GM12872 (cell line): ENCODE results near the gene MTHFSD.

Experiments
- TF ChIP-seq, protein P1 (sequence below): IDR thresholded peaks from 3 replicates; pipeline ENCODE4 v1.5.1; 2011; ENCODE audit warnings: low read depth, mild to moderate bottlenecking, low read length, moderate library complexity; ENCODE audit not compliant: insufficient read depth

The MTHFSD gene

DNA sequence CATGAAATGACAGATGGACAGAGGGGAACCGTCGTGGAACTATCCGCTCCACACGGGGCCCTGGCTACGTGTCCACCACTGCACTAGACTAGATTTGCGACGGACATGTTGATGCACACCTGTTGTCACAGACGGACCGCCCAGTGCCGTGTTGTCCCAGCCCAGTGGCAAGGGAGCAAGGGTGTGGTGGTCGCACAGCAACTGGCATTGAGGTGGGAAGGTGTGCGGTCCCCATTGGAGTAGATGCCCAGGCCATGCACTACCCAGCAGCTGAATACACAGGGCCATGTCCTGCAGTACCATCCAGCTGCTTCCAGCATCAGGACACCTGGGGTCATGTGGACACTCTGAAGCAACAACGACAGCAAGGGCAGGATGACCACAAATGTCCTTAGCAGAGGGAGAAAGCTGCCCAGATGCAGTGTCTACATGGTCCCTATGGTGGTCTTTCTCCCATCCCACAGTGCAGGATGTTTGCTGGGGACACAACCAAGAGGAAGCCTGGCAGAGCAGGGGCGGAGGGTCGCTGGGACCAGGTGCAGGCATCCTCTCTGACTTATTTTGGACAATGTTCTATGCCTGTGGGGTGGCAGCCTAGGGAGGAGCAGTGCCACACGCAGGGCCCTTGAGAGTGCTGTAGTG is 35.9 kb downstream of the MTHFSD start:
- TF ChIP-seq, protein P1, sequence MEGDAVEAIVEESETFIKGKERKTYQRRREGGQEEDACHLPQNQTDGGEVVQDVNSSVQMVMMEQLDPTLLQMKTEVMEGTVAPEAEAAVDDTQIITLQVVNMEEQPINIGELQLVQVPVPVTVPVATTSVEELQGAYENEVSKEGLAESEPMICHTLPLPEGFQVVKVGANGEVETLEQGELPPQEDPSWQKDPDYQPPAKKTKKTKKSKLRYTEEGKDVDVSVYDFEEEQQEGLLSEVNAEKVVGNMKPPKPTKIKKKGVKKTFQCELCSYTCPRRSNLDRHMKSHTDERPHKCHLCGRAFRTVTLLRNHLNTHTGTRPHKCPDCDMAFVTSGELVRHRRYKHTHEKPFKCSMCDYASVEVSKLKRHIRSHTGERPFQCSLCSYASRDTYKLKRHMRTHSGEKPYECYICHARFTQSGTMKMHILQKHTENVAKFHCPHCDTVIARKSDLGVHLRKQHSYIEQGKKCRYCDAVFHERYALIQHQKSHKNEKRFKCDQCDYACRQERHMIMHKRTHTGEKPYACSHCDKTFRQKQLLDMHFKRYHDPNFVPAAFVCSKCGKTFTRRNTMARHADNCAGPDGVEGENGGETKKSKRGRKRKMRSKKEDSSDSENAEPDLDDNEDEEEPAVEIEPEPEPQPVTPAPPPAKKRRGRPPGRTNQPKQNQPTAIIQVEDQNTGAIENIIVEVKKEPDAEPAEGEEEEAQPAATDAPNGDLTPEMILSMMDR: no peak

DNA sequence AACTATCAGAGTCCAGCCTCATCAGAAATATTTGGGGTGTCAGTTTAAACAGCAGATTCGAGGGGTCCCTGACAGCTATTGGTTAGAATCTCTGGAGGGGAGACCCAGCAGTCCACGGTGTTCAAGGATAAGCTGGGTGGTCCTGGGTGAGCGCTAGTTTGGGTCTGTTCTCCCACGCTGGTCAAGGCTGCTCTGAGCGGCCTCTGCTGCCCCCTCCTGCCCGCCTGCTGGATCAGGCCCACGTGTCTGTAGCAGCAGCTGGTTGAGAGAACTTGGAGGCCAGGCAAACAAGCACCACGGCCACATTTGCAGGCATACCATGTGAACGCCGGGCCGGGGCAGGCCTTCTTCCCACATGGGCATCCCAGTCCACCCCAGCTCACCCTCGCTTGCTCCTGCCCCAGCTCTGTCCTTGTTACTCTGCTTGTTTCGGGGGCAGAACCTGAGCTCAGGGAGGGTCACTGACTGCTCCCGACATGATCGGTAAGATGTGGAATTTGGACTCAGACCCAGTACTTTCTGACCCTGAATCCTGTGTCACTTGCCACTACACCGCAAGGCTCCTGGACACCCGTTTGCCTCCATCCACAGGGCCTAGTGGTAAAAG is 37.3 kb downstream of the MTHFSD start:
- TF ChIP-seq, protein P1: peak; percentile 70

DNA sequence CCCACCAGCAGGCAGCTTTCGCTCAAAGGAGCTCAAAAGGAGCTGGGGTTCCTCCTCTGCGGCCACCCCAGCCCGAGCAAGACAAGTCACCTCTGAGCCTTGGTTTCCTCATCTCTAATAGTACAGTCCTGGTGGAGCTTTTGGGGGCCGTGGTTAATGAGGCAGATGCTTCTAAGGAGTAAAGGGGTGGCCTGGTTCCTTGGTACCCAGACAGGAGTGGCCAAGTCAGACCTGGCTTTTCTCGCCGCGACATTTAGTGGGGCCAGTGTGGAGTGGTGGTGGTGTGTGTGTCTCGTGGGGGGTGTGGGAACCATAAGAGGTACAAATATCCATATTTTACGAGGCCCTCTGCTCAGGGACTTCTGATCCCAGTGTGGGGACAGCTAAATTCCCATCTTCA is 38.0 kb downstream of the MTHFSD start:
- TF ChIP-seq, protein P1: no peak

DNA sequence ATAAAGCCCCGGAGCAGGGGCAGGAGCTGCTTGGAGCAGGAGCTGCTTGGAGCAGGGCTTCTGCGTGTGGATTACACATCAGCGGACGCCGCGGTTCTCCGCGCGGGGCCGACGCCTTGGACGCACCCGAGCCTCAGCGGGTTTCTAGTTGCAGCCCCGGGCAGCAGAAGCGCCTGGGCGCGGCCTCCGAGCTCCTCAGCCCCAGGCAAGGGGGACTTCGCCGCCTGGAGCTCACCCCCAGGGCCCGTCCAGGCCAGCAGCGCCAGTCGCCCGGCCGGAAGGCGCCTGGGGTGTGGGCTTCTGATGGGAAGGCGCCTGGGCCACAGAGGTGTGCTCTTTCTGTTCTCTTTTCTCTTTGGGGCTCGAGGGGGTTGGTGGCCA is 38.4 kb downstream of the MTHFSD start:
- TF ChIP-seq, protein P1: no peak

DNA sequence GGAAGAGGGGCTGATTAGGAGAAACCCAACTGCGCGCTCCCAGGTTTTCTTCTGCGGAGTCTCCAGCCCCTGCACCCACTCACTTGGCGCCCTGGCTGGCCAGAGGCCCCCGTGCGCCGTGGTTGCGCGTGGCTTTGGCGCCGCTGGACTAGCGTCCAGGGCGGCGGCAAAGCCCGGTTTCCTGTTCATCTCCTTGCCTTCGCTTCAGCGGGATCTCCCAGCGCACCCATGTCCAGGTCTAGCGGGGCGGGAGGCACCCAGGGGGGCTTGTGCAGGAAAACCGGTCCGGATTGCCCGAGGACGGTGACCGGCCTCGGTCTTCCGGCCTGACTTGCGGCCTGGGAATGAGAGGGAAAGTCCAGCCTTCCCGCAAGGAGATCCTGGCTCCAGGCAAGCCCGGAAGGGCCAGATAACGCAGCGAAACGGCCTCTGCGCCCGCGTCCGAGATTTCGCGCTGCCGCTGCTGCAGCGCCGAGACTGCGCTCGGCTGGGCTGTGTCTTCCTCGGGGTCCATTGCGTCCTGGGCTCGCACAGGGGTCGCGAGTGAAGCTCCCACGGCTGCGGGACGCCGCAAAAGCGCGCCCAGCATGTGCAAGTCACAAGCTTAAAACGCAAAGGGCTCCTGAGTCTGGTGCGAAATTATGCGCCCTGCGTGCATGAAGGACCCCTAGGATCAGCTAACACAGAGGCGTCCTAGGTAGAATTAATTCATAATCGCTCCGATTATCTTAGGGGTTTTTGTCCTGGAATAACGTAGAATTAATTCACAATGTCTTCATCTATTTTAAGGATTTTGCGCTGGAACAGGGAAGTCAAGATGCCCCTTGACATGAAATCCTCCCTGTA is 39.0 kb downstream of the MTHFSD start:
- TF ChIP-seq, protein P1: no peak

DNA sequence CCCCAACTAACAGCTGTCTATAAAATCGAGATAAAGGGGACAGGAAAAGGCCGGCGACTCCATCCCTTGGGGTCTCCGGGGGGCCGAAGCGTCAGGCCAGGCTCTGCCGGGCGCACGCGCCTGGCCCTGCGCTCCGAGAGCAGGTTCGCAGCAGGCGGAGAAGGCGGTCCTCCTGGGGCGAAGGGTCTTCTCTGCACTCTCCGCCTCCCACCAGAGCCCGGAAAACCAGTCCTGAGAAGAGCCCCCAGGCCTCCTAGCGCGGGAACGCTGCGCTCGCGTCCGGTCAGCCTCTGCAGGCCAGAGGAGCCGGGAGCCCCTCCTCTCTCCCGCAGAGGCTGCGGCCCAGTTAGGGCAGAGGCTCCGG is 39.6 kb downstream of the MTHFSD start:
- TF ChIP-seq, protein P1: no peak
